ENCODE results near the gene TFF3. TPM values are rescaled to one million over a fixed set of nuclear protein-coding genes. Genes with fewer than 3 reads are reported as not detected.
A peak's percentile ranks its signal among the peaks of the same experiment; 100 is the strongest.

Gene TFF3
- polyA plus RNA-seq, 1 donor from 2014 or later: not detected

- H3K4me1 Mint-ChIP-seq: peaks cover 0 to 4% (median 0%) of the 10 kb centered on the region in 3 donors
- H3K27ac Mint-ChIP-seq: no peak overlapping the region
- H3K27me3 Mint-ChIP-seq: peaks cover 34% of the 10 kb centered on the region
- no peaks in the 10 kb centered on the region for H3K9me3 Mint-ChIP-seq
- H3K36me3 Mint-ChIP-seq: no peaks in the 10 kb centered on the region
- no peak overlapping the region for H3K4me3 Mint-ChIP-seq
Observed at GRCh38 chr21:42308161-42308913, 6.9 kb downstream of the TFF3 start.

- no peaks in the 10 kb centered on the region for H3K9me3 Mint-ChIP-seq
Observed at GRCh38 chr21:42307106-42307505, 8.1 kb downstream of the TFF3 start.

GRCh38 chr21:42306366-42307035 is 8.7 kb downstream of the TFF3 start:
- peak overlapping the region in 1 of 4 donors; percentile 32 for H3K4me3 Mint-ChIP-seq
- no peak overlapping the region for H3K27ac Mint-ChIP-seq

More at GRCh38 chr21:42307106-42307505, 8.1 kb downstream of the TFF3 start:
- peaks cover 0 to 4% (median 0%) of the 10 kb centered on the region in 3 donors for H3K4me1 Mint-ChIP-seq
- no peak overlapping the region for H3K27ac Mint-ChIP-seq
- peak overlapping the region in 1 of 4 donors; percentile 32 for H3K4me3 Mint-ChIP-seq
- peaks cover 34% of the 10 kb centered on the region for H3K27me3 Mint-ChIP-seq
- H3K36me3 Mint-ChIP-seq: no peaks in the 10 kb centered on the region

GRCh38 chr21:42305707-42306147 is 9.5 kb downstream of the TFF3 start:
- Mint-ChIP-seq H3K27ac (no peak overlapping the region), H3K4me1 (peaks cover 0 to 4% (median 0%) of the 10 kb centered on the region in 3 donors), H3K9me3 (no peaks in the 10 kb centered on the region), H3K27me3 (peaks cover 34% of the 10 kb centered on the region), H3K36me3 (no peaks in the 10 kb centered on the region), H3K4me3 (no peak overlapping the region)

More at GRCh38 chr21:42306366-42307035, 8.7 kb downstream of the TFF3 start:
- H3K36me3 Mint-ChIP-seq: no peaks in the 10 kb centered on the region
- peaks cover 0 to 4% (median 0%) of the 10 kb centered on the region in 3 donors for H3K4me1 Mint-ChIP-seq
- H3K27me3 Mint-ChIP-seq: peaks cover 34% of the 10 kb centered on the region
- no peaks in the 10 kb centered on the region for H3K9me3 Mint-ChIP-seq

GRCh38 chr21:42304556-42305454 is 10.4 kb downstream of the TFF3 start:
- H3K9me3 Mint-ChIP-seq: no peaks in the 10 kb centered on the region
- H3K27me3 Mint-ChIP-seq: peaks cover 34% of the 10 kb centered on the region
- H3K27ac Mint-ChIP-seq: peak overlapping the region in 1 of 3 donors; percentile 64
- H3K36me3 Mint-ChIP-seq: no peaks in the 10 kb centered on the region
- H3K4me3 Mint-ChIP-seq: no peak overlapping the region
- H3K4me1 Mint-ChIP-seq: peaks cover 0 to 4% (median 0%) of the 10 kb centered on the region in 3 donors

- no peaks in the 10 kb centered on the region for H3K9me3 Mint-ChIP-seq
- H3K4me1 Mint-ChIP-seq: no peaks in the 10 kb centered on the region
- peaks cover 30% of the 10 kb centered on the region for H3K27me3 Mint-ChIP-seq
- H3K4me3 Mint-ChIP-seq: no peak overlapping the region
- no peaks in the 10 kb centered on the region for H3K36me3 Mint-ChIP-seq
- no peak overlapping the region for H3K27ac Mint-ChIP-seq
Observed at GRCh38 chr21:42303443-42303842, 11.8 kb downstream of the TFF3 start.

GRCh38 chr21:42302794-42303193 is 12.4 kb downstream of the TFF3 start:
- no peak overlapping the region for H3K4me3 Mint-ChIP-seq
- peak overlapping the region in 1 of 3 donors; percentile 59 for H3K27ac Mint-ChIP-seq
- H3K4me1 Mint-ChIP-seq: no peaks in the 10 kb centered on the region
- no peaks in the 10 kb centered on the region for H3K36me3 Mint-ChIP-seq
- peaks cover 29% of the 10 kb centered on the region for H3K27me3 Mint-ChIP-seq
- no peaks in the 10 kb centered on the region for H3K9me3 Mint-ChIP-seq

GRCh38 chr21:42302076-42302650 is 13.0 kb downstream of the TFF3 start:
- no peaks in the 10 kb centered on the region for H3K4me1 Mint-ChIP-seq
- no peaks in the 10 kb centered on the region for H3K9me3 Mint-ChIP-seq
- H3K36me3 Mint-ChIP-seq: no peaks in the 10 kb centered on the region
- H3K27me3 Mint-ChIP-seq: peaks cover 24% of the 10 kb centered on the region
- H3K4me3 Mint-ChIP-seq: no peak overlapping the region
- no peak overlapping the region for H3K27ac Mint-ChIP-seq

- Mint-ChIP-seq H3K27ac (no peak overlapping the region), H3K36me3 (no peaks in the 10 kb centered on the region), H3K9me3 (no peaks in the 10 kb centered on the region), H3K27me3 (peaks cover 17% of the 10 kb centered on the region), H3K4me1 (no peaks in the 10 kb centered on the region), H3K4me3 (no peak overlapping the region)
Observed at GRCh38 chr21:42301371-42302075, 13.7 kb downstream of the TFF3 start.

GRCh38 chr21:42300956-42301355 is 14.3 kb downstream of the TFF3 start:
- H3K36me3 Mint-ChIP-seq: no peaks in the 10 kb centered on the region
- H3K9me3 Mint-ChIP-seq: no peaks in the 10 kb centered on the region
- no peak overlapping the region for H3K4me3 Mint-ChIP-seq
- peak overlapping the region in 1 of 3 donors; percentile 87 for H3K27ac Mint-ChIP-seq
- H3K4me1 Mint-ChIP-seq: no peaks in the 10 kb centered on the region
- H3K27me3 Mint-ChIP-seq: peaks cover 15% of the 10 kb centered on the region

- Mint-ChIP-seq H3K36me3 (no peaks in the 10 kb centered on the region), H3K27me3 (peaks cover 7% of the 10 kb centered on the region), H3K9me3 (no peaks in the 10 kb centered on the region), H3K4me1 (no peaks in the 10 kb centered on the region), H3K27ac (peak overlapping the region in 1 of 3 donors; percentile 92), H3K4me3 (no peak overlapping the region)
Observed at GRCh38 chr21:42300045-42300583, 15.1 kb downstream of the TFF3 start.

- H3K4me3 Mint-ChIP-seq: no peak overlapping the region
- no peaks in the 10 kb centered on the region for H3K9me3 Mint-ChIP-seq
- no peaks in the 10 kb centered on the region for H3K4me1 Mint-ChIP-seq
- peak overlapping the region in 1 of 3 donors; percentile 92 for H3K27ac Mint-ChIP-seq
- peaks cover 5% of the 10 kb centered on the region for H3K27me3 Mint-ChIP-seq
- H3K36me3 Mint-ChIP-seq: no peaks in the 10 kb centered on the region
Observed at GRCh38 chr21:42299324-42300044, 15.7 kb downstream of the TFF3 start.

- Mint-ChIP-seq H3K27me3 (no peaks in the 10 kb centered on the region), H3K36me3 (no peaks in the 10 kb centered on the region), H3K27ac (no peak overlapping the region), H3K4me1 (no peaks in the 10 kb centered on the region), H3K9me3 (no peaks in the 10 kb centered on the region), H3K4me3 (no peak overlapping the region)
Observed at GRCh38 chr21:42298657-42299056, 16.6 kb downstream of the TFF3 start.
